ENCODE data around the gene TMEM141. TPM values are rescaled to one million over a fixed set of nuclear protein-coding genes. Genes with fewer than 3 reads are reported as not detected.

Gene TMEM141
- total RNA-seq, 4 donors from 2014 or later = 60.7 to 70.8 (median 66.9) TPM

GRCh38 chr9:136762221-136762691, 28.9 kb upstream of the TMEM141 start:
- Histone ChIP-seq H3K27ac (no peak overlapping the region), H3K36me3 (no peaks in the 10 kb centered on the region), H3K9me3 (no peaks in the 10 kb centered on the region), H3K4me3 (no peak overlapping the region), H3K27me3 (peaks cover 0 to 47% of the 10 kb centered on the region in 2 donors), H3K4me1 (peaks cover 0 to 26% (median 5%) of the 10 kb centered on the region in 4 donors)
- no peak for DNase-seq (ENCODE audit: low spot score in 2 of 2)
- WGBS, 2 donors = 82 to 83% methylated on average over 14 of the region's 17 CpGs
- no peak for TF ChIP-seq EP300 (IDR thresholded peaks at IDR 0.05)
- TF ChIP-seq CTCF (IDR thresholded peaks at IDR 0.05) = no peak
- no peak for TF ChIP-seq POLR2A (IDR thresholded peaks at IDR 0.05)

- no peak for TF ChIP-seq CTCF (IDR thresholded peaks at IDR 0.05)
- no peak for TF ChIP-seq EP300 (IDR thresholded peaks at IDR 0.05)
- TF ChIP-seq POLR2A (IDR thresholded peaks at IDR 0.05) = no peak
Measured at GRCh38 chr9:136762915-136763648, 28.1 kb upstream of the TMEM141 start.

GRCh38 chr9:136763649-136764035, 27.5 kb upstream of the TMEM141 start:
- Histone ChIP-seq H3K27ac (no peak overlapping the region), H3K4me1 (peaks cover 0 to 19% (median 2%) of the 10 kb centered on the region in 4 donors), H3K36me3 (no peaks in the 10 kb centered on the region), H3K9me3 (no peaks in the 10 kb centered on the region), H3K4me3 (no peak overlapping the region), H3K27me3 (peaks cover 0 to 55% of the 10 kb centered on the region in 2 donors)
- TF ChIP-seq POLR2A (IDR thresholded peaks at IDR 0.05) (no peak), EP300 (IDR thresholded peaks at IDR 0.05) (no peak), CTCF (IDR thresholded peaks at IDR 0.05) (no peak)
- 82 to 83% methylated on average over 8 to 12 of the region's 14 CpGs for WGBS, 2 donors
- DNase-seq (ENCODE audit: low spot score in 2 of 2) = no peak

More at GRCh38 chr9:136762915-136763648, 28.1 kb upstream of the TMEM141 start:
- H3K36me3 ChIP-seq = no peaks in the 10 kb centered on the region
- peaks cover 0 to 54% of the 10 kb centered on the region in 2 donors for H3K27me3 ChIP-seq
- no peak overlapping the region for H3K27ac ChIP-seq
- H3K4me1 ChIP-seq = peaks cover 0 to 23% (median 3%) of the 10 kb centered on the region in 4 donors
- WGBS, 2 donors = 16 to 26% methylated on average over 18 to 22 of the region's 37 CpGs
- no peak for DNase-seq (ENCODE audit: low spot score in 2 of 2)
- no peak overlapping the region for H3K4me3 ChIP-seq
- H3K9me3 ChIP-seq = no peaks in the 10 kb centered on the region

GRCh38 chr9:136764301-136764891, 26.7 kb upstream of the TMEM141 start, which contains the start of gene LCN15:
LCN15 (minus strand) TSS chr9:136764518; CDS start chr9:136764488, 30 bp downstream.
- 62 to 74% methylated on average over 10 to 13 of the region's 14 CpGs for WGBS, 2 donors
- H3K27me3 ChIP-seq = peaks cover 0 to 55% of the 10 kb centered on the region in 2 donors
- no peak for DNase-seq (ENCODE audit: low spot score in 2 of 2)

More at GRCh38 chr9:136764301-136764891, 26.7 kb upstream of the TMEM141 start, which contains the start of gene LCN15:
- TF ChIP-seq EP300 (IDR thresholded peaks at IDR 0.05) (no peak), CTCF (IDR thresholded peaks at IDR 0.05) (no peak), POLR2A (IDR thresholded peaks at IDR 0.05) (no peak)
- Histone ChIP-seq H3K36me3 (no peaks in the 10 kb centered on the region), H3K4me1 (peaks cover 0 to 19% (median 2%) of the 10 kb centered on the region in 4 donors), H3K27ac (no peak within 1 kb of the TSS), H3K4me3 (no peak within 1 kb of the TSS), H3K9me3 (no peaks in the 10 kb centered on the region)
